ENCODE data around the gene RPN2. TPM values are rescaled to one million over a fixed set of nuclear protein-coding genes. Genes with fewer than 3 reads are reported as not detected.
A peak's percentile ranks its signal among the peaks of the same experiment; 100 is the strongest.

The RPN2 gene
- total RNA-seq, 1 experiment from 2014 or later, result 234 TPM

DNA sequence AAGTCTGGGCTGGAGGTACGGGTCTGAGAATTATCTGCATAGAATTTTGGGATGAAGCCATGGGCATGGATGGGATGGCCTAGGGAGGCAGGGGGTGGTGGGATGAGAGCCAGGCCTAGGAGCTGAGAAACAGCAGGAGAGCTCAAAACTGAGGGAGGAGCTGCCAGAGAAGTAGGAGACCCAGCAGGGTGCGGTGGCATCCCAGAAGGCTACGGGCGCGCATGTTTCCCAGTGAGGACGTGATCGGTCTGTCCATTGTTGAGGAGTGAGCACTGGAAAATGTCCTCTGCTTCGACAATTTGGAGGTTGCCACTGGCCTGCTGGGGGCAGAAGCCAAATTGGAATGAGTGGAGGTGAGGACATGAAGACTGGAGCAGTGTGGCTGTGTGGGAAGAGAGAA lies 14.7 kb downstream of the RPN2 start:
- no peak overlapping the region for H3K9ac ChIP-seq (ENCODE audit: extremely low read depth, insufficient read length, low read length)
- no peak overlapping the region for H4K8ac ChIP-seq (replicated peaks; ENCODE audit: insufficient read length, low read depth, low read length)
- WGBS (ENCODE audit: extremely low coverage, insufficient read length, low lambda C conversion rate), result no CpG with 5 or more reads among the region's 8 CpGs
- no peak for TF ChIP-seq CTCF (conservative IDR thresholded peaks at IDR 0.05)
- Mint-ChIP-seq H3K4me3 (no peak overlapping the region), H3K4me1 (peaks cover 33 to 38% of the 10 kb centered on the region in 2 experiments), H3K36me3 (ENCODE audit: insufficient read depth in 1 of 3, low read depth in 3 of 3) (peaks cover 34 to 60% (median 53%) of the 10 kb centered on the region in 3 experiments; a peak in 6 of 7 replicates), H3K27ac (peak overlapping the region in 2 of 3 experiments; percentile 90 to 93; a peak in 5 of 7 replicates), H3K27me3 (ENCODE audit: low read depth) (no peaks in the 10 kb centered on the region), H3K9me3 (no peaks in the 10 kb centered on the region)
- no peak overlapping the region for H2BK12ac ChIP-seq (ENCODE audit: insufficient read length, low read depth, low read length)
- H3K9me3 ChIP-seq (ENCODE audit: control insufficient read depth, low read depth, low read length), result no peaks in the 10 kb centered on the region
- H4K20me1 ChIP-seq (ENCODE audit: control insufficient read depth, insufficient read depth, insufficient read length), result no peaks in the 10 kb centered on the region
- no peak overlapping the region for H4K91ac ChIP-seq (ENCODE audit: insufficient read length, low read depth, low read length)
- H3K79me2 ChIP-seq (ENCODE audit: insufficient read depth, low read length), result peaks cover 35% of the 10 kb centered on the region
- no peak overlapping the region for H3K14ac ChIP-seq (ENCODE audit: insufficient read depth, low read length)
- no peak overlapping the region for H2AK5ac ChIP-seq (ENCODE audit: insufficient read length, low read length)
- H2BK120ac ChIP-seq (ENCODE audit: low read depth, low read length, poor library complexity, severe bottlenecking), result no peak overlapping the region
- H4K5ac ChIP-seq (ENCODE audit: insufficient read length, low read depth, low read length), result no peak overlapping the region
- peaks cover 19% of the 10 kb centered on the region for H3K79me1 ChIP-seq (ENCODE audit: insufficient read depth, low read depth, low read length, poor library complexity, severe bottlenecking)
- no peak for DNase-seq
- H3K23me2 ChIP-seq (ENCODE audit: insufficient read length, low read depth, low read length, poor library complexity, severe bottlenecking), result no peaks in the 10 kb centered on the region
- no peaks in the 10 kb centered on the region for H3K27me3 ChIP-seq (ENCODE audit: insufficient read depth, low read length)
- no peak overlapping the region for H3K4me2 ChIP-seq (ENCODE audit: insufficient read depth, insufficient read length, low read length)
- no peak overlapping the region for H3K23ac ChIP-seq (ENCODE audit: insufficient read length, low read depth, low read length)
- no peak overlapping the region for H3K56ac ChIP-seq (ENCODE audit: insufficient read length, low read depth, low read length)
- no peak overlapping the region for H2BK5ac ChIP-seq (ENCODE audit: insufficient read length, low read length)
- H2BK20ac ChIP-seq (ENCODE audit: low read depth, low read length, poor library complexity, severe bottlenecking), result no peak overlapping the region
- H3T11ph ChIP-seq (ENCODE audit: low read length), result no peak overlapping the region
- no peak overlapping the region for H3K4ac ChIP-seq (ENCODE audit: low read depth, low read length)
- no peak overlapping the region for H2AFZ ChIP-seq (ENCODE audit: low read length)
- H3K4me1 ChIP-seq (ENCODE audit: insufficient read depth, low read length), result no peaks in the 10 kb centered on the region
- no peak overlapping the region for H2BK15ac ChIP-seq (ENCODE audit: low read depth, low read length)
- H3K27ac ChIP-seq (ENCODE audit: insufficient read length, low read depth, low read length), result no peak overlapping the region
- no peak overlapping the region for H3K18ac ChIP-seq (ENCODE audit: insufficient read length, low read depth, low read length)
